Measurements from ENCODE around the gene TMED4. TPM values are rescaled to one million over a fixed set of nuclear protein-coding genes. Genes with fewer than 3 reads are reported as not detected.

Gene TMED4
- total RNA-seq, 1 experiment from 2014 or later: 253 TPM

GRCh38 chr7:44540592-44541027 is 41.4 kb downstream of the TMED4 start:
- no peak for DNase-seq (ENCODE audit: low read depth)

- no peak for DNase-seq (ENCODE audit: low read depth)
These were observed 42.1 kb downstream of the TMED4 start for GRCh38 chr7:44539669-44540506.

DNA sequence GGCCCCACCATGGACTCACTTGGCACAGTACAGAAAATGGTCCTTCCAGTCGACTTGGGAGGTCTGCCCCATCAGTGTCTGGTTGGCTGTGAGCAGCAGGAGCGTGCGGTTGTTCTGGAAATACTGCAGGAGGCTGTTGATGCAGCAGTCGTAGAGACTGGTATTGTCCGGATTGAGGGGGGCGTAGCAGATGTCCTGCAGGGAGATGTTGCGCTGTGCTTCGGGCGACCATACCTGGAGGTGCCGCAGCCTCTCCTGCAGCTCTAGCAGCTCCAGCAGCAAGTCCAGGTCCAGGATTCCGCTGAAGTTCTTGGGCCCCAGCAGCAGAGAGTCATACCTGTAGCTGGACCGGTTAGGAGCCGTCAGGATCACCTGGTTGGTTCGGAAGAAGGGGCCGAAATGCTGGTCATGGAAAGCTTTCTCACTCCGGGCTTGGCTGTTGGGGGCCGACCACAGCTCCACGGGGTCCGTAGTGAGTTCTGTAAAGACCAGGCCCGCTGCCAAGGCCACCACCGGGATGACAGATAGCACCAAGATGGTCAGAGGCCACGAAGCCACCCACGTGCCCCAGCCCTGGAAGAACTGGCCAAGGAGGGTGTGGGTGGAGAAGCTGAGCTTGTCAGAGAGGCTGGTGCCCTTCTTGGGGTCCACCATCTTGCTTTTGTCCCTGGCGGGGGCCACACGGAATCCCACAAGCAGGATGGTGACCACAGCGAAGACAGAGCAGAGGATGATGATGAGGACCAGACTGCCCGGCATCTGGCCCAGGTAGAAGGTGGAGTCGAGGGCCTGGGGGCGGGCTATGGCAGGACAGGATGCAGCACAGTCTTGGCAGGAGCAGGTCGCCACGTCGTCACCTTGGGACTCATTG is 43.0 kb downstream of the TMED4 start:
- no peak for DNase-seq (ENCODE audit: low read depth)

DNA sequence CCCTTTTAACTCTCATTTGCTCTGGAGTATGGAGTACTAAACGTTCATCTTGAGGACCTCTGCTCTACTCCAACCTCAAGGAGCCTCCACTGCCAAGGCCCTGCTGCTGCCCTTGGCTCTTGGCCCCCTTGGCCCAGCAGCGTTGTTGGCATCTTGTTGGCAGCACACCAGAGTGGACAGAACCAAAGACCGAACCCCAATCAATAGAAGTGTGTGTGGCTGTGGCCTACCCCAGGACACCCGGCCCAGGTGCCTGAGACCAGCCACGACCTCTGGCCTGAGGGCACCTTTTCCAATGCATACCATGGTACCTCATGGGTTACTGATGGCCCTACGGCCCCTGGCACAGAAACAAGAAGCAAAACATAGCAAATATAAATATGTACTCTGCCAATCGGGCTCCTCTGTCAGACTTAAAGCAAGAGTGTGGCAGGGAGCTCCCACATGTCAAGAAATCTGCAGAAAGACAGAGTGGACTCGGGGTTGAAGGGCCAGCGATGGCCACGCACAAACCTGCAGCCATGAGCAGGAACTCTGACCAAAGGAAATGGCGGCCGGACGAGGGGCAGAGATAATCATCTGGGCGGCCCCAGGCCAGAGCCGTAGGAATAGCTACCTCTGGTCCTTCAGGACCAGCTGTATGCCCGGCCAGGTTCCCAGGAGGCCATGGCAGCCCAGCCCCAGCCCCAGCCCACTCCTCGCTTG is 43.8 kb downstream of the TMED4 start:
- DNase-seq (ENCODE audit: low read depth): no peak

DNA sequence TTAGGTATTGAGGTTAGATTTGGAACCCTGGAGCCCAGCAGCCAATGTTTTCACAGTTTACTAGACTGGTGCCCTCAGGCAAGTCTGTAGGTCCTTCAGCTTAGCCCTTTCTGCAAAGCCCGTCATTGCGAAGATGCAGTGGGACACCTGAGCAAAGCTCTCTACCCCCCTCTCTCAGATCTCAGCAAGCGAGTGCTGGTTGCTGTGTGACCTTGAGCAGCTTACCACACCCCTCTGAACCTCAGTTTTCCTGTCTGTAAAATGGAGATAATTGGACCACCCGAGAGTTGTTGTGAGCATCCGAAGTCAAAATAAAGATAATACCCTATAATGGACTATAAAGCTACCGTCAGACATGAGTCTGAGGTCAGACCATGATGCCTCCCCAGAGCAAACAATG is 44.6 kb downstream of the TMED4 start:
- DNase-seq (ENCODE audit: low read depth): no peak

GRCh38 chr7:44536090-44536489 is 45.9 kb downstream of the TMED4 start:
- DNase-seq (ENCODE audit: low read depth): no peak

- no peak for DNase-seq (ENCODE audit: low read depth)
These were observed 46.5 kb downstream of the TMED4 start for GRCh38 chr7:44535348-44536064.

- peak; percentile 38 for DNase-seq (ENCODE audit: low read depth)
These were observed 47.5 kb downstream of the TMED4 start for GRCh38 chr7:44534501-44534900.

DNA sequence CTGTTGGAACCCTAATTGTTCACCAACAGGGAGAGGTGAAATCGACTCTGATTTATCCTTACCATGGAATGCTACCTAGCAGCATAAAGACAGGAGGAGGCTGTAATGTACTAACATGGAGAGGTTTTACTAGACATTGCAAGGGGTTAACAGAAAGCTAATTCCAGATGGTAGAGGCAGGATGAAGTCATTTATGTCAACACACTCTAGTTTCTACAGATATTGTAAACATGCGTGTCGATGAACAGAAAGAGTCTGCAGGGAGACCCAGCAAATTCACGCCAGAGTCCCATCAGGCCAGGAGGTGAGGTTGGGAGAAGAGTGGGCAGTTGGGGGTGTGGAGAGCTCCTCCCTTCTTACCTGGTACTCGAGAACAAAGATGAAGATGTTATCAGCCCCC is 47.9 kb downstream of the TMED4 start:
- DNase-seq (ENCODE audit: low read depth): no peak

- DNase-seq (ENCODE audit: low read depth): no peak
These were observed 48.6 kb downstream of the TMED4 start for GRCh38 chr7:44533301-44534055.

DNA sequence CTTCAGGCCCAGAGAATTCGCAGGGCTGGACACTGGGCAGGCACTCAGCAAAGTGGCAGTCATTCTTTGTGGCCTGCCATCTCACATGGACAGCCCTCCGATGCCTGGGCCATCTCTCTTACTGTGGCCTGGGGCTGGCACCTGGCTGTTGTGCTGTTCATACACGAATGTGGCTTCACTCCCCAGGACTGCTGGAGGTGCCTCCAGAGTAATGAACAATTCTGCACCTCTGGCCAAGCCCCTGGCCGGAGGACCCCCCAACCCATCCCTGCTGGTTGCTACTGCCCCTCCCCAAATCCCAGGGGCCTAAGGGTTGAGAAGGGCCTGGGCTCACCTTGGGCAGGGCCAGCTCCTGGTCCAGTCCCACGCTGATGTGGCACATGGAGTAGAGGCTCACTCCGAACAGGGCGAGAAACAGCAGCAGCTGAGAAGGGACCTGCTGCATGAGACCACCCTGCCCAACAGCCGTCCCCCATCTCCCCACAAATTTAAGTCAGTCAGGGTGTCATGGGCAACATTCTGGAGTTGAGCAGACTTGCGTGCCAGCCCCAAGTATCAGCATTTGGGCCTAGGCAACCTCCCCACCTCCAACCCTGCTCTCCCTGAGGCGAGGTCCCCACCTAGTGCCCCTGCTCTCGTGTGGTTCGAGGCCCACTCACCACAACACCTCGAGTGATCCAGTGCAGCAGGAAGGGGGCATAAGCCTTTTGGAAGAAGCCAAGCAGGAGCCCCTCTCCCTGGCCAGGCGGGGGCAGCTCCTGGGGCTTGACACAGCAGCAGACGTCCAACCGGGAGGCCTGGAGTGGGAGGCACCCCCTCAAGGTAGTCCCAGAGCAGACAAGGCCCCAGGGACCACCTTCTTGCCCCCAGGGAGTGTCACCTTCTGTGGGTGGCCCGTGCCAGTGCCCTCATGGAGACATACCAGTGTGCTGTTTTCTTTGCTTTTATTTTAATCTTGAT is 50.3 kb downstream of the TMED4 start:
- DNase-seq (ENCODE audit: low read depth): no peak

DNA sequence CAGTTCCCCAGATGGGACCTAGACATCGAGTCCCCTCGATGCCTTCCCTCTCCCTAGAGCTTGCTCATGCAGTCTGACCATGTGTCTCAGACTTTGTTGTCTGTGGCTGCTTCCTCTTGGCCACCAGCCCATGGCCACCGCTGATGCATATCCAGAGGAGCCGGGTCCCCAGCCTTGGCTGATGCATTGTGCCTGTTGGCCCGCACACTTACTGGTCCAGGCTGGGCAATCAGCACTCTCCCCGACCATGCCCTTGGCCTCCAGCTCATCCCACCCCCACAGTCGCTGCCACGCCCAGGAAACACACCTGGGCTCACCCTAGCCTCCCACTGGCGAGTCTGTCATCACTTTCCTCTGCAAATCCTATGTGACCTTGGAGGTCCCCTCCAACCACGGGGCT is 51.0 kb downstream of the TMED4 start:
- DNase-seq (ENCODE audit: low read depth): no peak

Other genes starting within 250 kb of the TMED4 start
- 78.4 and 79.7 TPM in 2 replicates for gene NUDCD3, start 91.6 kb downstream of the TMED4 start, total RNA-seq (2014; rRNA removed)
- not detected in 2 replicates for gene NPC1L1, start 40.9 kb downstream of the TMED4 start, total RNA-seq (2014; rRNA removed)
- gene DDX56, start 8.3 kb downstream of the TMED4 start, total RNA-seq (2014; rRNA removed): 122 and 131 TPM in 2 replicates
- 99.8 and 104 TPM in 2 replicates for gene OGDH, start 24.4 kb upstream of the TMED4 start, total RNA-seq (2014; rRNA removed)
- 25.0 and 26.7 TPM in 2 replicates for gene ZMIZ2, start 166.6 kb upstream of the TMED4 start, total RNA-seq (2014; rRNA removed)
- 5,716 and 6,248 TPM in 2 replicates for gene PPIA, start 214.4 kb upstream of the TMED4 start, total RNA-seq (2014; rRNA removed)

Measured in LHCN-M2 (cell line).